Ishikawa (cell line): ENCODE results near the gene TMEM132D.

ENCODE experiments used
- CEBPB ChIP-seq: IDR thresholded peaks from 2 replicates; pipeline ENCODE4 v1.6.1; 2012
- EGR1 ChIP-seq: IDR thresholded peaks from 2 replicates; pipeline ENCODE4 v1.6.1; 2012
- MAX ChIP-seq: IDR thresholded peaks from 2 replicates; pipeline ENCODE4 v1.6.1; 2012
- RAD21 ChIP-seq: IDR thresholded peaks from 2 replicates; pipeline ENCODE4 v1.6.1; 2012; ENCODE audit warnings: low read depth
- REST ChIP-seq: IDR thresholded peaks from 2 replicates; pipeline ENCODE4 v1.6.1; 2012; ENCODE audit warnings: low read depth, mild to moderate bottlenecking
- TAF1 ChIP-seq: IDR thresholded peaks from 2 replicates; pipeline ENCODE4 v1.6.1; 2012; ENCODE audit warnings: low read depth, mild to moderate bottlenecking
- TCF12 ChIP-seq: IDR thresholded peaks from 2 replicates; pipeline ENCODE4 v1.6.1; 2012; ENCODE audit warnings: low read depth
- TEAD4 ChIP-seq: IDR thresholded peaks from 2 replicates; pipeline ENCODE4 v1.6.1; 2012
- YY1 ChIP-seq: IDR thresholded peaks from 2 replicates; pipeline ENCODE4 v1.6.1; 2012; ENCODE audit warnings: low read depth
- ZBTB7A ChIP-seq: IDR thresholded peaks from 2 replicates; pipeline ENCODE4 v1.6.1; 2012; ENCODE audit warnings: low read depth

GRCh38 chr12:129080391-129080790 lies 823.4 kb downstream of the TMEM132D start:
- TF ChIP-seq ZBTB7A (no peak), CEBPB (no peak), RAD21 (no peak), YY1 (no peak), TAF1 (no peak), MAX (no peak), TCF12 (no peak), EGR1 (no peak), TEAD4 (no peak), REST (no peak)
